Activated naive CD8-positive, alpha-beta T cell treated with anti-CD3 and anti-CD28 coated beads, Interleukin-2, amount 50 U/mL, for 16 hours (primary cell): Measurements from ENCODE around the gene MORN1.
"Not testable (repeated sequence)": the region's sequence is repeated elsewhere in the genome, so short reads cannot be mapped to it uniquely, and the experiment has no call there.

ENCODE experiments used
- DNase-seq: peaks from one replicate; pipeline ENCODE4 v3.0.0-alpha.2; 2020; ENCODE audit warnings: low read depth, low spot score

Gene MORN1

GRCh38 chr1:2307064-2307605 is 84.2 kb downstream of the MORN1 start:
- DNase-seq = no peak

GRCh38 chr1:2306151-2306978 is 85.0 kb downstream of the MORN1 start:
- DNase-seq = no peak

GRCh38 chr1:2304921-2305681 is 86.3 kb downstream of the MORN1 start:
- DNase-seq = no peak

GRCh38 chr1:2304282-2304681 is 87.1 kb downstream of the MORN1 start:
- no peak for DNase-seq

- no peak for DNase-seq
Measured at GRCh38 chr1:2303781-2304180, 87.6 kb downstream of the MORN1 start.

GRCh38 chr1:2303016-2303775 is 88.2 kb downstream of the MORN1 start:
- DNase-seq = no peak

GRCh38 chr1:2302292-2302925 is 88.9 kb downstream of the MORN1 start:
- no peak for DNase-seq

- no peak for DNase-seq
Measured at GRCh38 chr1:2301607-2302291, 89.6 kb downstream of the MORN1 start.

- DNase-seq = peak; percentile 30
Measured at GRCh38 chr1:2300851-2301606, 90.3 kb downstream of the MORN1 start.

GRCh38 chr1:2300004-2300771 is 91.2 kb downstream of the MORN1 start:
- peak; percentile 58 for DNase-seq

GRCh38 chr1:2299131-2299627 is 92.2 kb downstream of the MORN1 start:
- DNase-seq = no peak

GRCh38 chr1:2298685-2299084 is 92.7 kb downstream of the MORN1 start:
- no peak for DNase-seq

- DNase-seq = no peak
Measured at GRCh38 chr1:2297246-2298011, 93.9 kb downstream of the MORN1 start.

GRCh38 chr1:2296614-2297013 is 94.7 kb downstream of the MORN1 start:
- DNase-seq = no peak

GRCh38 chr1:2296211-2296610 is 95.1 kb downstream of the MORN1 start:
- DNase-seq = not testable (repeated sequence)

GRCh38 chr1:2295526-2295925 is 95.8 kb downstream of the MORN1 start:
- no peak for DNase-seq

GRCh38 chr1:2294725-2295078 is 96.7 kb downstream of the MORN1 start:
- DNase-seq = no peak

GRCh38 chr1:2294033-2294724 is 97.2 kb downstream of the MORN1 start:
- no peak for DNase-seq
